GM12865 (cell line): Measurements from ENCODE around the gene CCDC9B.

ENCODE experiments used
- DNase-seq: peaks from one replicate; pipeline ENCODE4 v3.0.0; 2010; ENCODE audit warnings: low read depth
- H3K4me3 ChIP-seq: 2 replicates; pipeline ENCODE4 v1.5.1; 2011; ENCODE audit warnings: mild to moderate bottlenecking, low read depth, low read length, control low read depth
- CTCF ChIP-seq: IDR thresholded peaks from 2 replicates; pipeline ENCODE4 v1.5.1; 2011; ENCODE audit warnings: low read length, control low read depth, low read depth, inconsistent platforms; ENCODE audit not compliant: insufficient read depth; ENCODE audit errors: missing control alignments

Gene CCDC9B

GRCh38 chr15:40340740-40341400, at the start of gene CCDC9B:
Gene CCDC9B, minus strand, starts transcription at chr15:40340939. Its CDS starts 120 bp downstream, at chr15:40340819.
- DNase-seq, result no peak
- no peak within 1 kb of the TSS for H3K4me3 ChIP-seq
- no peak for TF ChIP-seq CTCF

- no peak for TF ChIP-seq CTCF
- DNase-seq, result no peak
- no peak overlapping the region for H3K4me3 ChIP-seq
Observed at GRCh38 chr15:40389824-40390595, 49.3 kb upstream of the CCDC9B start.

GRCh38 chr15:40388941-40389823, 48.4 kb upstream of the CCDC9B start:
- no peak overlapping the region for H3K4me3 ChIP-seq
- DNase-seq, result no peak
- no peak for TF ChIP-seq CTCF

GRCh38 chr15:40386480-40386879, 45.7 kb upstream of the CCDC9B start:
- DNase-seq, result no peak
- TF ChIP-seq CTCF, result no peak
- H3K4me3 ChIP-seq, result no peak overlapping the region

- H3K4me3 ChIP-seq, result peak within 1 kb of the TSS; percentile 92
- no peak for TF ChIP-seq CTCF
- DNase-seq, result peak; percentile 96
Observed at GRCh38 chr15:40382580-40383456, 42.1 kb upstream of the CCDC9B start, which contains the start of gene KNSTRN. Gene KNSTRN, plus strand, starts transcription at chr15:40382721. Its CDS starts 115 bp downstream, at chr15:40382836.

GRCh38 chr15:40381818-40382529, 41.2 kb upstream of the CCDC9B start:
- DNase-seq, result no peak
- no peak overlapping the region for H3K4me3 ChIP-seq
- TF ChIP-seq CTCF, result no peak
